ENCODE results near the gene UBE2J2.

DNA sequence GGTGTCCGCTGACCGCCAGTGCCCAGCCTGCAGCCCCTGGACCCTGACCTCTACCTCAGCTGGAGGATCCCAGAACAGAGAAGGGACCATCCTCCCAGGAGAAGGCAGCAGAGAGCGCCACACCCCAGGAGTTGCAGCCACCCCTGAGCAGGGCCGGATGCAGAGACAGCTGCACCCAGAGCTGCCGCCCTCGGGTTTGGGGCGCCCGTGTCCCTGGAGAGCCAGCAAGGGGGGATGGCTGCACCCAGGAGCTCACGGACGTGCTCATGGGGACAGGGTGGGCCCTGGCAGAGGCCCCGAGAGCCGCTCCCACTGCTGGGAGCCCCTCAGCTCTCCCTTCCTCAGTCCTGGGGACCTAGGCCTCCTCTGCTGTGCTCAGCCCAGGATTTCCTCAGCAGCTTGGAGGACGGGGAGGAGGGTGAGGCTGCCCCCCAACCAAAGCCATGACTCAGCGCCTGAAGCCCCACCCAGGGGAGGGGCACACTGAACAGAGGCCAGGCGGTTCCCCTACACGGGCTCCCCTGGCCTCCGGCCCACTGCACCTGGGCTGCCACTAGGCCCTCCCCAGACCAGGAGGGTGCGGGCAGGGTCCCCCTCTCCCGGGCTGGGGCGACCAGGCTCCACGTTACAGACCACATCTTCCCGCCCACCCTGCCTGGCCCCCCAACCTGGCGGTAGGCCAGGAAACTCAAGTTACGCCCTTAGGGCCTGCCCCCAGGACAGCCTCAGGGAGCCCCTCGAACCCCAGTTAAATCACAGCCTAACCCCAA is 31.8 kb upstream of the UBE2J2 start:
- TF ChIP-seq, protein P1, sequence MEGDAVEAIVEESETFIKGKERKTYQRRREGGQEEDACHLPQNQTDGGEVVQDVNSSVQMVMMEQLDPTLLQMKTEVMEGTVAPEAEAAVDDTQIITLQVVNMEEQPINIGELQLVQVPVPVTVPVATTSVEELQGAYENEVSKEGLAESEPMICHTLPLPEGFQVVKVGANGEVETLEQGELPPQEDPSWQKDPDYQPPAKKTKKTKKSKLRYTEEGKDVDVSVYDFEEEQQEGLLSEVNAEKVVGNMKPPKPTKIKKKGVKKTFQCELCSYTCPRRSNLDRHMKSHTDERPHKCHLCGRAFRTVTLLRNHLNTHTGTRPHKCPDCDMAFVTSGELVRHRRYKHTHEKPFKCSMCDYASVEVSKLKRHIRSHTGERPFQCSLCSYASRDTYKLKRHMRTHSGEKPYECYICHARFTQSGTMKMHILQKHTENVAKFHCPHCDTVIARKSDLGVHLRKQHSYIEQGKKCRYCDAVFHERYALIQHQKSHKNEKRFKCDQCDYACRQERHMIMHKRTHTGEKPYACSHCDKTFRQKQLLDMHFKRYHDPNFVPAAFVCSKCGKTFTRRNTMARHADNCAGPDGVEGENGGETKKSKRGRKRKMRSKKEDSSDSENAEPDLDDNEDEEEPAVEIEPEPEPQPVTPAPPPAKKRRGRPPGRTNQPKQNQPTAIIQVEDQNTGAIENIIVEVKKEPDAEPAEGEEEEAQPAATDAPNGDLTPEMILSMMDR (conservative IDR thresholded peaks at IDR 0.05), result 0 out of 2 replicates have a peak, but pooled peaks have one; percentile 3
- TF ChIP-seq EZH2 (IDR thresholded peaks at IDR 0.05; ENCODE audit: low read depth), result no peak

Data from PC-9 (cell line).